PFSK-1 (cell line): ENCODE data around the gene SLC25A47.

Experiments
- FOXP2 ChIP-seq: optimal IDR thresholded peaks from 2 replicates; pipeline ENCODE3; 2011; ENCODE audit warnings: borderline replicate concordance, control low read depth, inconsistent platforms; ENCODE audit not compliant: insufficient read depth; ENCODE audit errors: extremely low read length, extremely low read depth
- POLR2AphosphoS5 ChIP-seq: IDR thresholded peaks from 2 replicates; pipeline ENCODE4 v1.6.1; 2012; ENCODE audit warnings: low read depth, mild to moderate bottlenecking, control low read depth, low read length, moderate library complexity
- SIN3A ChIP-seq: IDR thresholded peaks from 2 replicates; pipeline ENCODE4 v1.6.1; 2012; ENCODE audit warnings: mild to moderate bottlenecking, low read length, moderate library complexity, borderline replicate concordance; ENCODE audit not compliant: insufficient read depth
- TAF1 ChIP-seq: IDR thresholded peaks from 2 replicates; pipeline ENCODE4 v1.6.1; 2012; ENCODE audit warnings: low read length, control low read depth, borderline replicate concordance; ENCODE audit not compliant: insufficient read depth
- TF ChIP-seq, protein P1 (sequence below), 2 experiments: IDR thresholded peaks; 2 replicates each; pipeline versions ENCODE4 v1.6.1 to v1.8.0; 2011 to 2012; ENCODE audit warnings: low read depth in 2 of 2, low read length in 2 of 2, control low read depth in 1 of 2, inconsistent platforms in 1 of 2, mild to moderate bottlenecking in 1 of 2, moderate library complexity in 1 of 2; ENCODE audit not compliant: insufficient read depth in 1 of 2

SLC25A47 gene

DNA sequence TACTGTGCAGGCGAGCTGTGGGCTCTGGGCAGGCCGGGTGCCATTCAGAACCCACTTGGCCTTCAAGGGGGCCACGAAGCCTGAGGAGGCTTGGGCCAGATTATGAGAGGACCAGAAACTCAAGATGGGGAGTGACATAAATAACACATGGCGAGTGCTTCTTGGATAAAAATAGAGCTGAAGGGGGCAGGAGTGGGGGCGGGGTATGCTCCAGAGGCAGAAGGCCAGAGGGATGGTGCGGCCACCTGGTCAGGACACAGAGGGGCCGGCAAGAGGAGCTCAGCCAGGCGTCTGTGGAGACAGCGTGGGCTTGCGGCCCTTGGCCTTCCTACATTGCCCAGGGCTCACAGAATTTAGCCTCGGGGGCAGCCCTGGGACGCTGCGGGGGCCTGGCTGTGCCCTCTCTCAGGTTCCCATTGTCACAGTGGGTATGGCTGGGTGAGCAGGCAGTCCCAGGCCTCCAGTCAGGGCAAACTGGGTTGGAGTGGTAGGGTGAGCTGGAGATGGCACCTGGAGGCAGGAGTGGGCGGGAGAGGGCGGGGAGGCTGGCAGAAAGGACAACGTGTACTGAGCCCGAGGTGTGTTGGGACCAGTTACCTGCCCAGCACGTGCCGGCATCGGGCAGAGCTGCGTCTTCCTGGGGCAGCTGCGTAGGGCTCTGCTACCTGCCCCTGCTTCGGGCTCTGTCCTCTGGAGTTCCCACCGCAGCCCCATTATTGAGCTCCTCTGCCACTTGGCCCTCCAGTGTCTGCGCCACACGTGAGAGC lies 9.5 kb upstream of the SLC25A47 start:
- no peak for TF ChIP-seq SIN3A
- TF ChIP-seq FOXP2: no peak
- TF ChIP-seq, protein P1, sequence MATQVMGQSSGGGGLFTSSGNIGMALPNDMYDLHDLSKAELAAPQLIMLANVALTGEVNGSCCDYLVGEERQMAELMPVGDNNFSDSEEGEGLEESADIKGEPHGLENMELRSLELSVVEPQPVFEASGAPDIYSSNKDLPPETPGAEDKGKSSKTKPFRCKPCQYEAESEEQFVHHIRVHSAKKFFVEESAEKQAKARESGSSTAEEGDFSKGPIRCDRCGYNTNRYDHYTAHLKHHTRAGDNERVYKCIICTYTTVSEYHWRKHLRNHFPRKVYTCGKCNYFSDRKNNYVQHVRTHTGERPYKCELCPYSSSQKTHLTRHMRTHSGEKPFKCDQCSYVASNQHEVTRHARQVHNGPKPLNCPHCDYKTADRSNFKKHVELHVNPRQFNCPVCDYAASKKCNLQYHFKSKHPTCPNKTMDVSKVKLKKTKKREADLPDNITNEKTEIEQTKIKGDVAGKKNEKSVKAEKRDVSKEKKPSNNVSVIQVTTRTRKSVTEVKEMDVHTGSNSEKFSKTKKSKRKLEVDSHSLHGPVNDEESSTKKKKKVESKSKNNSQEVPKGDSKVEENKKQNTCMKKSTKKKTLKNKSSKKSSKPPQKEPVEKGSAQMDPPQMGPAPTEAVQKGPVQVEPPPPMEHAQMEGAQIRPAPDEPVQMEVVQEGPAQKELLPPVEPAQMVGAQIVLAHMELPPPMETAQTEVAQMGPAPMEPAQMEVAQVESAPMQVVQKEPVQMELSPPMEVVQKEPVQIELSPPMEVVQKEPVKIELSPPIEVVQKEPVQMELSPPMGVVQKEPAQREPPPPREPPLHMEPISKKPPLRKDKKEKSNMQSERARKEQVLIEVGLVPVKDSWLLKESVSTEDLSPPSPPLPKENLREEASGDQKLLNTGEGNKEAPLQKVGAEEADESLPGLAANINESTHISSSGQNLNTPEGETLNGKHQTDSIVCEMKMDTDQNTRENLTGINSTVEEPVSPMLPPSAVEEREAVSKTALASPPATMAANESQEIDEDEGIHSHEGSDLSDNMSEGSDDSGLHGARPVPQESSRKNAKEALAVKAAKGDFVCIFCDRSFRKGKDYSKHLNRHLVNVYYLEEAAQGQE (IDR thresholded peaks at IDR 0.05; ENCODE audit: insufficient read depth in 1 of 2, low read depth in 2 of 2, low read length in 2 of 2): no peak
- TF ChIP-seq TAF1: no peak
- no peak for TF ChIP-seq POLR2AphosphoS5

- no peak for TF ChIP-seq POLR2AphosphoS5
- TF ChIP-seq, protein P1 (IDR thresholded peaks at IDR 0.05; ENCODE audit: insufficient read depth in 1 of 2, low read depth in 2 of 2, low read length in 2 of 2): no peak
- no peak for TF ChIP-seq TAF1
- no peak for TF ChIP-seq FOXP2
- TF ChIP-seq SIN3A: no peak
These were observed 8.4 kb upstream of the SLC25A47 start for GRCh38 chr14:100314724-100315123.

DNA sequence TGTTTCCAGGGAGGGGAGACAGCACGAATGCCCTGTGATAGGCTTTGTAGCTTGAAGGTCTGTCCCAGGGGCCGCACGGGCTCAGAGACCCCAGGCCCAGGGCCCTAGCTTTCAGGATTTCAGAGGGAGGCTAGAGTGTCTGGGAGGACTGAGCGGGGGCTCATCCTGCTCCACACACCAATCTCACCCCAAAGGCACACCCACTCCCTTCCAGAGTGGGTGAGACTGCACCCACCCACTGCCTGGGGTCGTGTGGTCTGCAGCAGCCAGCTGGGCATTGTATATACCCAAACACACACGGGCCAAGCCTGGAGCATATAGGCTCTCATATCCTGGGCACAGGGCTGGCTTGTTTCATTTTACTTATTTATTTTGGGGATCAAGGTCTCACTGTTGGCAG lies 5.8 kb upstream of the SLC25A47 start:
- TF ChIP-seq POLR2AphosphoS5 (no peak), FOXP2 (no peak), SIN3A (no peak), TAF1 (no peak)
- TF ChIP-seq, protein P1 (IDR thresholded peaks at IDR 0.05; ENCODE audit: insufficient read depth in 1 of 2, low read depth in 2 of 2, low read length in 2 of 2): no peak

DNA sequence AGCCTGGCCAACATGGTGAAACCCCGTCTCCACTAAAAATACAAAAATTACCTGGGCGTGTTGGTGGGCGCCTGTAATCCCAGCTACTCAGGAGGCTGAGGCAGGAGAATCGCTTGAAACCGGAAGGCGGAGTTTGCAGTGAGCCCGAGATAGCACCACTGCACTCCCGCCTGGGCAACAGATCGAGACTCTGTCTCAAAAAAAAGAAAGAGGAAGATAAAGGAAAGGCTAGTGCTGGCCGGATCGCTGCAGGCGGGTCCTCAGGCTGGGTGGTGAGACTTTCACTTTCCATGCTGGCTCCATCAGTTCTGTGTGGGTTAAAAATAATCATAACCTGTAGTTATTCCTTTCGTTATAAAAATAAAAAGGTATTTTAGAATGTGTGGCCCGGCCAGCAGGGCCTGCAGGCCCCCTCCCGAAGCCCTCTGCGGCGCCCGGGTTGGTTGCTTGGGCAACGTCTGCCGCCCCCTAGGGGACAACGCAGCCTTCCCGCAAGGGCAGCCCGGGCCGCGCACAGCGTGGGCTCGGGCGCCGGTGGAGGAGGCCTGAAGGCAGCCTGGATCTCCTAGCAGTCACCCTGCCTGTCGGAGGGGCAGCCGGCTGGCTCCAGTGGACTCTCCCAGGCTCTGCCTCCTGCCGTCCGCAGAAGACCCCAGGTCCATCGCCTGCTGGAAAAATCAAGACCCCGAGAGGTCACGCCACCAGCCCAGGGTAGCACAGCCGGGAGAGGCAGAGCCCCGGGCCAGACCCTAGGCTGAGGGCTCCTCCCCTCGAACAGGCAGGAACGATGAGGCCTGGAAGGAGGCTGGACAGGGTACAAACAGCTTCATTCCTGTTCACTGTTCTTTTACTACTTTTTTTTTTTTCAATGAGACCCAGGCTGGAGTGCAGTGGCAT lies 5.0 kb upstream of the SLC25A47 start:
- TF ChIP-seq, protein P1 (IDR thresholded peaks at IDR 0.05; ENCODE audit: insufficient read depth in 1 of 2, low read depth in 2 of 2, low read length in 2 of 2): no peak
- TF ChIP-seq FOXP2 (no peak), SIN3A (no peak), TAF1 (no peak), POLR2AphosphoS5 (no peak)
